Neural cell (in vitro differentiated cells): ENCODE data around the gene MAGIX. TPM values are rescaled to one million over a fixed set of nuclear protein-coding genes. Genes with fewer than 3 reads are reported as not detected.

ENCODE experiments used
- H2AFZ ChIP-seq: fragments of 200-600, 300-800 bp; sonication (generic), shearing (Covaris generic); 2 replicates; pipeline ENCODE4 v1.6.0; 2014; ENCODE audit warnings: low read depth, mild to moderate bottlenecking, antibody characterized with exemption, low read length, moderate library complexity
- H3F3A ChIP-seq: fragments of 200-600 bp; shearing (Covaris generic); 2 replicates; pipeline ENCODE4 v1.6.1; 2016; ENCODE audit warnings: mild to moderate bottlenecking, moderate library complexity, mixed read lengths, antibody characterized with exemption, low read length; ENCODE audit not compliant: insufficient read depth, poor library complexity, severe bottlenecking
- H3K27ac ChIP-seq: fragments of 200-600, 300-800 bp; sonication (generic), shearing (Covaris generic); 2 replicates; pipeline ENCODE4 v1.5.1; 2014; ENCODE audit warnings: mild to moderate bottlenecking, low read length, moderate library complexity
- H3K27me3 ChIP-seq: fragments of 300-800, 200-600 bp; sonication (generic), shearing (Covaris generic); 2 replicates; pipeline ENCODE4 v1.6.0; 2014; ENCODE audit warnings: mild to moderate bottlenecking, low read depth, low read length, moderate library complexity; ENCODE audit not compliant: insufficient read depth
- H3K36me3 ChIP-seq: fragments of 300-800, 200-600 bp; sonication (generic), shearing (Covaris generic); 2 replicates; pipeline ENCODE4 v1.5.1; 2014; ENCODE audit warnings: mild to moderate bottlenecking, antibody characterized with exemption, low read length, moderate library complexity; ENCODE audit not compliant: insufficient read depth
- H3K4me2 ChIP-seq: fragments of 300-800, 200-600 bp; sonication (generic), shearing (Covaris generic); 2 replicates; pipeline ENCODE4 v1.6.0; 2014; ENCODE audit warnings: mild to moderate bottlenecking, low read length
- H3K4me3 ChIP-seq: fragments of 300-800, 200-600 bp; sonication (generic), shearing (Covaris generic); 2 replicates; pipeline ENCODE4 v1.5.1; 2014; ENCODE audit warnings: mild to moderate bottlenecking, low read length, moderate library complexity
- H3K79me2 ChIP-seq: fragments of 200-600 bp; shearing (Covaris generic); replicated peaks from 2 replicates; pipeline ENCODE4 v1.6.0; 2014; ENCODE audit warnings: mild to moderate bottlenecking, low read length, moderate library complexity; ENCODE audit not compliant: insufficient read depth
- H3K9ac ChIP-seq: fragments of 300-800, 200-600 bp; sonication (generic), shearing (Covaris generic); 2 replicates; pipeline ENCODE4 v1.6.1; 2016; ENCODE audit warnings: mild to moderate bottlenecking, low read length, mixed read lengths
- H3K9me2 ChIP-seq: fragments of 200-600 bp; shearing (Covaris generic); 2 replicates; pipeline ENCODE4 v1.6.1; 2016; ENCODE audit warnings: mild to moderate bottlenecking, low read length, mixed read lengths; ENCODE audit not compliant: insufficient read depth
- H3K9me3 ChIP-seq: fragments of 200-600, 300-800 bp; sonication (generic), shearing (Covaris generic); 2 replicates; pipeline ENCODE4 v1.6.1; 2016; ENCODE audit warnings: mild to moderate bottlenecking, mixed run types, low read length, moderate library complexity, mixed read lengths
- H4K20me1 ChIP-seq: fragments of 200-600 bp; shearing (Covaris generic); 2 replicates; pipeline ENCODE4 v1.6.1; 2016; ENCODE audit warnings: mild to moderate bottlenecking, mixed run types; ENCODE audit not compliant: insufficient read depth
- EP300 ChIP-seq: fragments of 450-650 bp; conservative IDR thresholded peaks from 2 replicates; pipeline ENCODE4 v1.6.1; 2014; ENCODE audit warnings: antibody characterized with exemption, mild to moderate bottlenecking, moderate library complexity; ENCODE audit not compliant: poor library complexity, severe bottlenecking
- EZH2 ChIP-seq: fragments of 200-600, 300-800 bp; shearing (Covaris generic), sonication (generic); IDR thresholded peaks from 2 replicates; pipeline ENCODE4 v1.6.1; 2014; ENCODE audit warnings: antibody characterized with exemption, low read length, borderline replicate concordance, mild to moderate bottlenecking; ENCODE audit not compliant: insufficient read depth, poor library complexity, severe bottlenecking
- MXI1 ChIP-seq: fragments of 450-650 bp; conservative IDR thresholded peaks from 2 replicates; pipeline ENCODE4 v1.6.1; 2014; ENCODE audit warnings: antibody characterized with exemption, mild to moderate bottlenecking; ENCODE audit not compliant: poor library complexity, severe bottlenecking
- POLR2AphosphoS5 ChIP-seq: IDR thresholded peaks from 2 replicates; pipeline ENCODE4 v1.6.1; 2012
- RAD21 ChIP-seq: fragments of 450-650 bp; conservative IDR thresholded peaks from 2 replicates; pipeline ENCODE4 v1.6.1; 2014; ENCODE audit warnings: antibody characterized with exemption, mild to moderate bottlenecking, moderate library complexity
- SMC3 ChIP-seq: fragments of 450-650 bp; conservative IDR thresholded peaks from 2 replicates; pipeline ENCODE4 v1.6.1; 2014; ENCODE audit warnings: antibody characterized with exemption, mild to moderate bottlenecking, moderate library complexity; ENCODE audit not compliant: poor library complexity
- TAF1 ChIP-seq: IDR thresholded peaks from 2 replicates; pipeline ENCODE4 v1.6.1; 2012; ENCODE audit warnings: low read depth
- polyA plus RNA-seq: library from polyadenylated mRNA; depleted of rRNA; stranded (reverse); fragments of >200 nt; gene quantifications from 2 replicates; pipeline ENCODE4 v1.2.3, GENCODE V29; 2014
- TF ChIP-seq, protein P1 (sequence below): fragments of 450-650 bp; IDR thresholded peaks from 2 replicates; pipeline ENCODE4 v1.5.1; 2014; ENCODE audit warnings: antibody characterized with exemption, mild to moderate bottlenecking, moderate library complexity; ENCODE audit not compliant: poor library complexity, severe bottlenecking
- TF ChIP-seq, protein P2 (sequence below): IDR thresholded peaks from 2 replicates; pipeline ENCODE4 v1.6.1; 2012; ENCODE audit warnings: borderline replicate concordance

Gene MAGIX
- polyA plus RNA-seq, 1 donor from 2014 or later = 4.2 TPM

DNA sequence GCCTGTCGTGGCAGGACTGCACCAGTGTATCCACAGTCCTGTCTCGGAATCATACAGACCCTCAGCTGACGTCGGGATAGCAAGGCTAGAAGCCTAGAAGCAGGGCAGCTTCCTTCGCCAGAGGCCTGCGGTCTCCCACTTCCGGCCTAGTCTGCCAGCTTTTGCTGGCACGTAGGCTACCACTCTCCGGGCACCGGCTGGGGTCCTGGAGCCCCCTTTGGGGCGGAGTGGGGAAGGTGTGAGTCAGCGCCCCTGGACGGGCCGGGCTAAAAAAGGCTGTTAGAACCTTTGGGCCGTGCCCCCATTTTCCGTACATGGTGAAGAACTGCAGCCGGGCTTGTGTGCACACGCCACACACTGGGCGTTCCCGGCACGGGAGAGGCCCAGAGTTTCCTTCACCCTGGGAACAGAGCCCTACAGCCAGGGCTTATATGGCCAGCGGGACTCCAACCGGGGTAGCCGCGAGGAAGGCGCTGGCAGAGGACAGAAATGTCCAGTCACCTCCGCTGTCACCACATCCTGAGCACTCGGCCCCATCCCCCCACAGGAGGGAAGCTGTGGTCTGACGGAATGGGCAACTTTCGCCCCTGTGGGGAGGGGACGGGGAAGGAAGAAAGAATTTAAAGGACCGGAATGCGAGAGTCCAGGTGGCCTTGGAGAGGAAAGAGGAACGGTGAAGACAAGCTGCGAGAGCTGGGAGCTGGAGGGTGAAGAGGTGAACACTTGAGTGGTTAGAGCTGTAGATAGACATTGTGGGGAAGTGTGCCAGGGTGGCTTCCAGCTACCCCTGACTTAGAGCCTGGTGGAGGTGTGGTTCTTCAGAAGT lies 4.6 kb downstream of the MAGIX start:
- Histone ChIP-seq H3K4me2 (no peak overlapping the region), H3K9ac (no peak overlapping the region), H3K9me2 (no peaks in the 10 kb centered on the region), H2AFZ (no peak overlapping the region), H4K20me1 (no peaks in the 10 kb centered on the region), H3K4me3 (peak overlapping the region; percentile 37), H3F3A (no peaks in the 10 kb centered on the region), H3K36me3 (no peaks in the 10 kb centered on the region), H3K27me3 (peaks cover 9% of the 10 kb centered on the region), H3K9me3 (no peaks in the 10 kb centered on the region), H3K27ac (no peak overlapping the region), H3K79me2 (no peaks in the 10 kb centered on the region)
- TF ChIP-seq POLR2AphosphoS5 (no peak), SMC3 (no peak), RAD21 (no peak), MXI1 (no peak), TAF1 (no peak), EP300 (no peak)
- TF ChIP-seq, protein P1, sequence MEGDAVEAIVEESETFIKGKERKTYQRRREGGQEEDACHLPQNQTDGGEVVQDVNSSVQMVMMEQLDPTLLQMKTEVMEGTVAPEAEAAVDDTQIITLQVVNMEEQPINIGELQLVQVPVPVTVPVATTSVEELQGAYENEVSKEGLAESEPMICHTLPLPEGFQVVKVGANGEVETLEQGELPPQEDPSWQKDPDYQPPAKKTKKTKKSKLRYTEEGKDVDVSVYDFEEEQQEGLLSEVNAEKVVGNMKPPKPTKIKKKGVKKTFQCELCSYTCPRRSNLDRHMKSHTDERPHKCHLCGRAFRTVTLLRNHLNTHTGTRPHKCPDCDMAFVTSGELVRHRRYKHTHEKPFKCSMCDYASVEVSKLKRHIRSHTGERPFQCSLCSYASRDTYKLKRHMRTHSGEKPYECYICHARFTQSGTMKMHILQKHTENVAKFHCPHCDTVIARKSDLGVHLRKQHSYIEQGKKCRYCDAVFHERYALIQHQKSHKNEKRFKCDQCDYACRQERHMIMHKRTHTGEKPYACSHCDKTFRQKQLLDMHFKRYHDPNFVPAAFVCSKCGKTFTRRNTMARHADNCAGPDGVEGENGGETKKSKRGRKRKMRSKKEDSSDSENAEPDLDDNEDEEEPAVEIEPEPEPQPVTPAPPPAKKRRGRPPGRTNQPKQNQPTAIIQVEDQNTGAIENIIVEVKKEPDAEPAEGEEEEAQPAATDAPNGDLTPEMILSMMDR = no peak

DNA sequence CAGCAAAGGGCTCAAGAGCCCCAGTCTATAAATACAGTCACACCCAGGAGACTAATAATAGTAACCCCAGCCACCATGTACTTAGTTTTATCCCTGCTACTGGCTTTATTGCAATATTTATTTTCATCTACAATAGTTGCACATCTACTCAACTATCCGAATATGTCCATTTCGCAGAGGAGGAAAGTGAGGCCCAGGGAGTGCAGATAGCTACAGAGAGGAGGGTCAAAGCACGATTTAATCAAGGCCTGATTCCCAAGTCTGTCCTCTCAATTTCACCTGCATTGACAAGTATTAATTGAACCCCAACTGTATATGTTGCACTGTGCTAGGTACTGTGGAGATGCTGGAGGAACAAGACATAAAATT lies 5.2 kb downstream of the MAGIX start:
- Histone ChIP-seq H3K27me3 (peaks cover 15% of the 10 kb centered on the region), H3K9me3 (no peaks in the 10 kb centered on the region), H3K9ac (no peak overlapping the region), H3K36me3 (no peaks in the 10 kb centered on the region), H3K4me2 (no peak overlapping the region), H3K79me2 (no peaks in the 10 kb centered on the region), H3K4me3 (no peak overlapping the region), H3F3A (no peaks in the 10 kb centered on the region), H3K27ac (no peak overlapping the region), H4K20me1 (no peaks in the 10 kb centered on the region), H3K9me2 (no peaks in the 10 kb centered on the region), H2AFZ (no peak overlapping the region)
- TF ChIP-seq MXI1 = no peak
- TF ChIP-seq, protein P1 = no peak

DNA sequence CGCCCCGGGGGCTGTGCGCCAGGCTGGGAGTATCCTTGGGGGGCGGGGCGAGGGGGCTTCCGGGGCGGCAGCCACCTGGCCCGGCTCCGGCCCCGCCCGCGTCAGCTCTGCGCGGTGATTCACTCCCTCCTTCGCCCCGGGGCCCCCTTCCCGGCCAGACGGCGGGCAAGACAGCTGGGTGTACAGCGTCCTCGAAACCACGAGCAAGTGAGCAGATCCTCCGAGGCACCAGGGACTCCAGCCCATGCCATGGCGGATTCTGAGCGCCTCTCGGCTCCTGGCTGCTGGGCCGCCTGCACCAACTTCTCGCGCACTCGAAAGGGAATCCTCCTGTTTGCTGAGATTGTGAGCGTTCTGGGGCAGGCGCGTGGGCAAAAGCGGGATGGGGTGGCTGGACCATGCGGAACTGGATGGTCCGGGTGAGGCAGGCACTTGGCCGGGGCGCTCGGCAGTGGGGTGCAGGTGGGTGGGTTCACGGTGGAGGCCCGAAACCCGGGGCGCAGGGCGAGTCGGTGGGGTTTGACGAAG lies 9.3 kb downstream of the MAGIX start, which contains the start of gene PLP2:
Gene PLP2, plus strand, starts transcription at position 147 of the 528 bp plus-strand sequence. Its CDS starts 103 bp downstream, at position 250.
- no peak within 1 kb of the TSS for H3K27ac ChIP-seq
- H3K36me3 ChIP-seq = no peaks in the 10 kb centered on the region
- no peak within 1 kb of the TSS for H2AFZ ChIP-seq
- H3K27me3 ChIP-seq = peaks cover 22% of the 10 kb centered on the region
- H3K9me2 ChIP-seq = no peaks in the 10 kb centered on the region
- TF ChIP-seq EZH2 (no peak), MXI1 (no peak), TAF1 (no peak), POLR2AphosphoS5 (no peak), EP300 (no peak), SMC3 (no peak), RAD21 (no peak)
- TF ChIP-seq, protein P2, sequence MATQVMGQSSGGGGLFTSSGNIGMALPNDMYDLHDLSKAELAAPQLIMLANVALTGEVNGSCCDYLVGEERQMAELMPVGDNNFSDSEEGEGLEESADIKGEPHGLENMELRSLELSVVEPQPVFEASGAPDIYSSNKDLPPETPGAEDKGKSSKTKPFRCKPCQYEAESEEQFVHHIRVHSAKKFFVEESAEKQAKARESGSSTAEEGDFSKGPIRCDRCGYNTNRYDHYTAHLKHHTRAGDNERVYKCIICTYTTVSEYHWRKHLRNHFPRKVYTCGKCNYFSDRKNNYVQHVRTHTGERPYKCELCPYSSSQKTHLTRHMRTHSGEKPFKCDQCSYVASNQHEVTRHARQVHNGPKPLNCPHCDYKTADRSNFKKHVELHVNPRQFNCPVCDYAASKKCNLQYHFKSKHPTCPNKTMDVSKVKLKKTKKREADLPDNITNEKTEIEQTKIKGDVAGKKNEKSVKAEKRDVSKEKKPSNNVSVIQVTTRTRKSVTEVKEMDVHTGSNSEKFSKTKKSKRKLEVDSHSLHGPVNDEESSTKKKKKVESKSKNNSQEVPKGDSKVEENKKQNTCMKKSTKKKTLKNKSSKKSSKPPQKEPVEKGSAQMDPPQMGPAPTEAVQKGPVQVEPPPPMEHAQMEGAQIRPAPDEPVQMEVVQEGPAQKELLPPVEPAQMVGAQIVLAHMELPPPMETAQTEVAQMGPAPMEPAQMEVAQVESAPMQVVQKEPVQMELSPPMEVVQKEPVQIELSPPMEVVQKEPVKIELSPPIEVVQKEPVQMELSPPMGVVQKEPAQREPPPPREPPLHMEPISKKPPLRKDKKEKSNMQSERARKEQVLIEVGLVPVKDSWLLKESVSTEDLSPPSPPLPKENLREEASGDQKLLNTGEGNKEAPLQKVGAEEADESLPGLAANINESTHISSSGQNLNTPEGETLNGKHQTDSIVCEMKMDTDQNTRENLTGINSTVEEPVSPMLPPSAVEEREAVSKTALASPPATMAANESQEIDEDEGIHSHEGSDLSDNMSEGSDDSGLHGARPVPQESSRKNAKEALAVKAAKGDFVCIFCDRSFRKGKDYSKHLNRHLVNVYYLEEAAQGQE = no peak
- TF ChIP-seq, protein P1 = no peak
- H3K4me2 ChIP-seq = no peak within 1 kb of the TSS
- H3K9me3 ChIP-seq = no peaks in the 10 kb centered on the region
- no peaks in the 10 kb centered on the region for H3F3A ChIP-seq
- H3K4me3 ChIP-seq = peak within 1 kb of the TSS; percentile 56
- no peak within 1 kb of the TSS for H3K9ac ChIP-seq
- no peaks in the 10 kb centered on the region for H4K20me1 ChIP-seq
- H3K79me2 ChIP-seq = no peaks in the 10 kb centered on the region
